ENCODE data around the gene RNLS. TPM values are rescaled to one million over a fixed set of nuclear protein-coding genes. Genes with fewer than 3 reads are reported as not detected.

Gene RNLS
- total RNA-seq, 1 experiment from 2014 or later: not detected

GRCh38 chr10:88337134-88337533 lies 246.0 kb downstream of the RNLS start:
- DNase-seq (ENCODE audit: low read depth, low spot score) (no peak), ATAC-seq (no peak)
- ChIA-PET CTCF (no interaction called here), POLR2A (no interaction called here), RAD21 (ENCODE audit: low non-redundant PET in 1 of 2, low total read pairs in 2 of 2, uncharacterized antibody in 2 of 2, unreplicated experiment in 2 of 2) (no interaction called here)
- no peaks in the 10 kb centered on the region for H3K36me3 ChIP-seq (ENCODE audit: control insufficient read depth in 1 of 2, insufficient read depth in 2 of 2, low read length in 2 of 2)
- no peaks in the 10 kb centered on the region for H3K9me3 ChIP-seq (ENCODE audit: control insufficient read depth in 1 of 2, insufficient read depth in 1 of 2, low read depth in 1 of 2, low read length in 2 of 2)
- no peak overlapping the region for H3K27ac ChIP-seq (ENCODE audit: low read depth, low read length)
- no peaks in the 10 kb centered on the region for H3K9me2 ChIP-seq (ENCODE audit: insufficient read depth)
- TF ChIP-seq TCF7L2 (IDR thresholded peaks at IDR 0.05; ENCODE audit: borderline replicate concordance, extremely low read depth, insufficient read depth, insufficient read length): no peak
- TF ChIP-seq POLR2AphosphoS5 (IDR thresholded peaks at IDR 0.05; ENCODE audit: low read depth, low read length): no peak
- TF ChIP-seq CTCF (IDR thresholded peaks at IDR 0.05 in 2 of 3, conservative IDR thresholded peaks at IDR 0.05 in 1 of 3; ENCODE audit: borderline replicate concordance in 1 of 3, insufficient read depth in 1 of 3, low read depth in 2 of 3, low read length in 2 of 3): no peak
- no peak for TF ChIP-seq EGR1 (IDR thresholded peaks at IDR 0.05; ENCODE audit: low read depth)
- TF ChIP-seq SRF (IDR thresholded peaks at IDR 0.05; ENCODE audit: low read depth): no peak
- TF ChIP-seq SP1 (IDR thresholded peaks at IDR 0.05; ENCODE audit: low read depth): no peak
- TF ChIP-seq RAD21 (IDR thresholded peaks at IDR 0.05; ENCODE audit: low read depth): no peak
- TF ChIP-seq EZH2phosphoT487 (IDR thresholded peaks at IDR 0.05; ENCODE audit: borderline replicate concordance): no peak
- TF ChIP-seq REST (IDR thresholded peaks at IDR 0.05; ENCODE audit: low read depth): no peak
- TF ChIP-seq MAX (IDR thresholded peaks at IDR 0.05): no peak
- TF ChIP-seq POLR2A (IDR thresholded peaks at IDR 0.05; ENCODE audit: borderline replicate concordance, extremely low read depth, insufficient read depth, insufficient read length): no peak
- no peak for TF ChIP-seq ATF3 (IDR thresholded peaks at IDR 0.05)
- TF ChIP-seq SIN3A (IDR thresholded peaks at IDR 0.05; ENCODE audit: low read depth): no peak
- no peak for TF ChIP-seq YY1 (IDR thresholded peaks at IDR 0.05; ENCODE audit: extremely low read depth, insufficient replicate concordance, low read depth, low read length)
- no peak for TF ChIP-seq ZBTB33 (IDR thresholded peaks at IDR 0.05; ENCODE audit: extremely low read depth, insufficient replicate concordance, low read length)
- TF ChIP-seq ZNF274 (IDR thresholded peaks at IDR 0.05; ENCODE audit: low read depth, low read length): no peak
- no peaks in the 10 kb centered on the region for H3K4me1 ChIP-seq (ENCODE audit: control insufficient read depth in 1 of 2, insufficient read depth in 2 of 2, low read length in 2 of 2)
- no peaks in the 10 kb centered on the region for H3K79me2 ChIP-seq (ENCODE audit: insufficient read depth, low read length)
- no peaks in the 10 kb centered on the region for H4K20me1 ChIP-seq (ENCODE audit: insufficient read depth)
- no peak overlapping the region for H3K4me3 ChIP-seq (replicated peaks in 1 of 2; ENCODE audit: low read depth in 1 of 2, low read length in 2 of 2)
- no TSS peak for BruUV-seq (replicated peaks)
- intact Hi-C loops (cut with micrococcal nuclease): no loop called here
- no peak overlapping the region for H3K9ac ChIP-seq (ENCODE audit: low read length)
- H3K27me3 ChIP-seq (ENCODE audit: insufficient read depth, low read length): no peaks in the 10 kb centered on the region
- H3K4me2 ChIP-seq (ENCODE audit: low read length): no peak overlapping the region
- no peak overlapping the region for H2AFZ ChIP-seq (ENCODE audit: low read depth, low read length, poor library complexity, severe bottlenecking)

All from HCT116 (cell line).